Measurements from ENCODE around the gene NOSTRIN.

DNA sequence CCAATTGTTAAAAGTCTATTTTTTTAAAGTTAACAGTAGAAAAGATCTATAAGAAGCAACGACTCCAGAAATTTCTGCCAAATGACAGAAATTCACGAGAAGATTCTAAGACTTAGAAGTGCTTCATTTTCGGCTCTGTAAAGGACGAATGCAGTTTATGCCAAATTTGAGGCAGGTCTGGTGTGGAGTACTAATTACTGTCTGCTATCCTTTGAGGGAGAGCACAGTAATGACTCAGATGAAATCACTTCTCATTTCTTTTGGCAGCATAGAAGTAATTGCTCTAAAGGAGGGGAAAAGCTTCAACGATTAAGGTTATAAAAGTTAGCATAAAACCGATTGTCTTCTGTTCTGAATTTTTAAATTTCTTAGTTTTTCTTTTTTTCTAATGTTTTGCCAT is 110.0 kb downstream of the NOSTRIN start:
- TF ChIP-seq, protein P1, sequence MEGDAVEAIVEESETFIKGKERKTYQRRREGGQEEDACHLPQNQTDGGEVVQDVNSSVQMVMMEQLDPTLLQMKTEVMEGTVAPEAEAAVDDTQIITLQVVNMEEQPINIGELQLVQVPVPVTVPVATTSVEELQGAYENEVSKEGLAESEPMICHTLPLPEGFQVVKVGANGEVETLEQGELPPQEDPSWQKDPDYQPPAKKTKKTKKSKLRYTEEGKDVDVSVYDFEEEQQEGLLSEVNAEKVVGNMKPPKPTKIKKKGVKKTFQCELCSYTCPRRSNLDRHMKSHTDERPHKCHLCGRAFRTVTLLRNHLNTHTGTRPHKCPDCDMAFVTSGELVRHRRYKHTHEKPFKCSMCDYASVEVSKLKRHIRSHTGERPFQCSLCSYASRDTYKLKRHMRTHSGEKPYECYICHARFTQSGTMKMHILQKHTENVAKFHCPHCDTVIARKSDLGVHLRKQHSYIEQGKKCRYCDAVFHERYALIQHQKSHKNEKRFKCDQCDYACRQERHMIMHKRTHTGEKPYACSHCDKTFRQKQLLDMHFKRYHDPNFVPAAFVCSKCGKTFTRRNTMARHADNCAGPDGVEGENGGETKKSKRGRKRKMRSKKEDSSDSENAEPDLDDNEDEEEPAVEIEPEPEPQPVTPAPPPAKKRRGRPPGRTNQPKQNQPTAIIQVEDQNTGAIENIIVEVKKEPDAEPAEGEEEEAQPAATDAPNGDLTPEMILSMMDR (conservative IDR thresholded peaks at IDR 0.05) = no peak
- TF ChIP-seq EZH2 (IDR thresholded peaks at IDR 0.05; ENCODE audit: low read depth) = no peak
